Fibroblast of peridontal ligament (primary cell): ENCODE measurements around the gene OR4N2.
"Not testable (repeated sequence)": the region's sequence is repeated elsewhere in the genome, so short reads cannot be mapped to it uniquely, and the experiment has no call there.

Experiments used
- DNase-seq: peaks from one replicate; pipeline ENCODE4 v3.0.0-alpha.2; 2010; ENCODE audit errors: extremely low read depth

Gene OR4N2, protein sequence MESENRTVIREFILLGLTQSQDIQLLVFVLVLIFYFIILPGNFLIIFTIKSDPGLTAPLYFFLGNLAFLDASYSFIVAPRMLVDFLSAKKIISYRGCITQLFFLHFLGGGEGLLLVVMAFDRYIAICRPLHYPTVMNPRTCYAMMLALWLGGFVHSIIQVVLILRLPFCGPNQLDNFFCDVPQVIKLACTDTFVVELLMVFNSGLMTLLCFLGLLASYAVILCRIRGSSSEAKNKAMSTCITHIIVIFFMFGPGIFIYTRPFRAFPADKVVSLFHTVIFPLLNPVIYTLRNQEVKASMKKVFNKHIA

DNA sequence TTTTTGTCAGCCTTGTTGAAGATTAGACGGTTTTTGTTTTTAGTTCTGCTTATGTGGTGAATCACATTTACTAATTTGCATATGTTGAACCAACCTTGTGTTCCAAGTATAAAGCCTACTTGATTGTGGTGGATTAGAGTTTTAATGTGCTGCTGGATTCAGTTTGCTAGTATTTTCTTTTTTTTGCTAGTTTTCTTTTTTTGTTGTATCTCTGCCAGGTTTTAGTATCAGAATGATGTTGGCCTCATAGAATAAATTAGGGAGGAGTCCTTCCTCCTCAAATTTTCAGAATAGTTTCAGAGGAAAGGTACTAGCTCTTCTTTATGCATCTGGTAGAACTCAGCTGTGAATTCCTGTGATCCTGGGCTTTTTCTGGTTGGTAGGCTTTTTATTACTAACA lies at the start of gene OR4N2:
OR4N2 (plus strand) TSS at position 301 of the 400 bp plus-strand sequence. CDS start 23,679 bp downstream, outside the sequence.
- not testable (repeated sequence) for DNase-seq

DNA sequence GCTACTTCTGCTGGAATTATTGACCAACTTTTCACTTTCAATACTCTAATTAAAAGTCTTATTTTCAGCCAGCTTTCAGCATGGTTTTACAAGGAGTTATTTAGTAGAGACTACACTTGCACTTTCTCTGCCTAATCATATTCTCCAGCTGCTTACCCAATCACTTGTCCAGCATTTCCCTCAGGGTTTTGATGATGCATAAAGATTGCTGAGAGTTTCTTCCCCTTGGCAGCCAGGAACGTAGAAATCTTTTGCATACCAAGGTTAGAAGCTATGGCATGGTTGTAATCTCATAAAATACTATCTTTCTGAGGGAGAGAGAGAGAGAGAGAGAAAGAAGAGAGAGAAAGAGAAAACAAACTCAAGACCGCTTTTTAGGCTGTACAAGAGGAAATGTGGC lies 49.4 kb upstream of the OR4N2 start:
- peak; percentile 1 for DNase-seq

DNA sequence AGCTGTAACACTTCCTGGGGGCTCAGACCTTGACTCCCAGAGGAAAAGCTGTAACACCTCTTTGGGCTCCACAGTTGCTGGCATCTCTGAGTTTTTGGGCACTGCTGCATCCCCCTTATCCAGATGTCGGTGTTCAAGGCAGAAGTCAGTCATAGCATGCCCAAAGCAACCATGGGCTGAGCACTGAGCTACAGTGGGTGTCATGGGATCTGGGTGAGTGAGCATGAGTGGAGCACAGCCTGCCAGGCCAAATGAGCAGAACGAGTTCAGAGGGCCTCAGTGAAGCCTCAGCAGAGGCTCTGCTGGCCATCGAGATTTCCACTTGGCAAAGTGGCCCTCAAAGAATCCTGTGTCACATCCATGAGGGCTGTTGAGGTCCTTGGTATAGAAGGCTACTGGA lies 32.1 kb upstream of the OR4N2 start:
- DNase-seq: not testable (repeated sequence)

DNA sequence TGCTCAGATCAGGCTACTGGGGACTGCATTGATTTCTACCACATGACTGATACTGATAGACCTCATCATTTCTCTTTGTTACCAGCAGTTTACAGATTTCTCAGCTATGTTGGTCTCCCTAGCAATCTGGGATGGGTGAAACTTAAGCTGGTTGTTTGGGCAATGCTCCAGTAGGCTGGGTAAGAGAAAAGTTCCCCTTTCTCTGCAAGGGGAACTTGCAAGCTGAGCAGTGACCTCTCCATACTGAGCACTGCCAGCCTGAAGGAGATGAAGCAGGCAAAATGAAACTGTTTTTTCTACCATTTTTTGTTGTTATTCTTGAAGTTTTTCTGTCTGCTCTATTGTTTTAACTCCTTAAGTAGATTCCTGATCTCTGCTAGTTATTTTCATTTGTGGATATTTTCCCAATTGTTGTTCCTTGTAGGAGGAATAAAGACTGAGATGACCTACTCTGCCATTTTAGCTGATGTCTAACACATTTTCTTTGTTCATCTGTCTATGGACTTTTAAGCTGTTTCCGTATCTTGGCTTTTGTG lies 31.6 kb upstream of the OR4N2 start:
- DNase-seq: no peak

DNA sequence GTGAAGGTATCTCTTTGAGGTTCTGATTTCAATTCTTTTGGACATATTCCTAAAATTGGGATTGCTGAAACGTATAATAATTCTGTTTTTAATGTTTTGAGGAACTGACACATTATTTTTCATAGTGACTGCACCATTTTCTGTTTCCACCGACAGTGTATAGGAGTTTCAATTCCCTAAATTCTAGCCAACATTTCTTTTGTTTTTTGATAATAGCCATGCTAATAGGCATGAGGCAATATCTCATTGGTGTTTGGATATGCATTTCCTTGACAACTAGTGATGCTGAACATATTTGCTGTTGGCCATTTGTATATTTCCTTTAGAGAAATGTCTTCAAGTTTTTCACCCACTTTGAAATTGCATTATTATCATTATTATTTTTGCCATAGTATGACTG lies 31.1 kb upstream of the OR4N2 start:
- not testable (repeated sequence) for DNase-seq

DNA sequence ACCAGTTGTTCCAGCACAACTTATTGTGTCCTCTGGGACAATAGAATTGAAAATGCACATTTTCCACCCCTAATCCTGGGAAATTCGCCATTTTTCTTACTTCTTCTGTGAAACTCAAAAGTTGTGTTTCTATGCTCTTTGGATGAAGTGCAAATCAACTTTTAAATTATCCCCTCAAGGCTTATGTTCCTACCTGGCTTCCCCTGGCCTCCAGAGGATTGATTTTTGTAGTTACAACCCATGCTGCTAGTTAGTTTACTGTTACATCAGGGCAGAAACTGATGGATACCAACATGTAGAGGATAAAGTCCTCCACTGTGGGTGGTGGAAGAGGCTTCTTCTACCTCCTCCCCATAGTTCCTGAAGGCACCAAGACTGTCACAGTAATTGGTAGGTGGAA lies 30.4 kb upstream of the OR4N2 start, which contains the start of gene OR4M1:
OR4M1 (plus strand) TSS at position 301 of the 400 bp plus-strand sequence. CDS start 6,819 bp downstream, outside the sequence.
- not testable (repeated sequence) for DNase-seq

DNA sequence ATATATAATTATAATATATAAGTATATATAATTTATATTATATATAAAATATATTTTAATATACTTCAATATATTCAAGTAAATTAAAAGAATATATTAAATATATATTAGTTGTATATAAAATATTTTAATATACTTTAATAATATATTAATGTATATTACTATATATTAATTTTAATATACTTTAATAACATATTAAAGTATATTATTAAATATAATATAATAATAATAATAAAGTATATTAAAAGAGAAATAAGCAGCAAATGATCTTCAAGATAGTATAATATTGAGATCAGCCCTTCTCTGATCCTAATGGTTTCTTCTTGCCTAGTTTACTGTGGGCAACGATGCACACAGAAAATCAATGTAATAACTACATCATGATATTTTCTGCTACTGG lies 28.0 kb upstream of the OR4N2 start:
- DNase-seq: no peak

DNA sequence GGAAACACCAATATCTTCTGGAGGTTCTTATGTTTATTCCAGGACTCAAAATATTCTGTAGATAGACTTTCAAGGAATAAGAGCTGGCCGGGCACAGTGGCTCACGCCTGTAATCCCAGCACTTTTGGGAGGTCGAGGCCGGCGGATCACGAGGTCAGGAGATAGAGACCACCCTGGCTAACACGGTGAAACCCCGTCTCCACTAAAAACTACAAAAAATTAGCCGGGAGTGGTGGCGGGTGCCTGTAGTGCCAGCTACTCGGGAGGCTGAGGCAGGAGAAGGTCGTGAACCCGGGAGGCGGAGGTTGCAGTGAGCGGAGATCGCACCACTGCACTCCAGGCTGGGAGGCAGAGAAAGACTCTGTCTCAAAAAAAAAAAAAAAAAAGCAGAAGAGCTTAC lies 17.7 kb upstream of the OR4N2 start:
- not testable (repeated sequence) for DNase-seq

DNA sequence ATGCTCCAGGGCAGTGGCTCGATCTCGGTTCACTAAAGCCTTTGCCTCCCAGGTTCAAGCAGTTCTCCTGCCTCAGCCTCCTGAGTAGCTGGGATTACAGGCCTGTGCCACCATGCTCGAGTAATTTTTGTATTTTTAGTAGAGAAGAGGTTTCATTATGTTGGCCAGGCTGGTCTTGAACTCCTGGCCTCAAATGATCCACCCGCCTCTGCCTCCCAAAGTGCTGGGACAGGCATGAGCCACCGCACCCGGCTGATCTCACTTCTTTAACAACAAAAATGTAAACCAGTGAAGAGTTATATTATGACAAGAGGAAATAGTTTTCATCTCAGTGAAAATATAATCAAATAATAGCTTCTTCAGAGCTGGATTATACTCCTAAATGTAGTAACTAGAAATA lies 16.3 kb upstream of the OR4N2 start:
- not testable (repeated sequence) for DNase-seq

DNA sequence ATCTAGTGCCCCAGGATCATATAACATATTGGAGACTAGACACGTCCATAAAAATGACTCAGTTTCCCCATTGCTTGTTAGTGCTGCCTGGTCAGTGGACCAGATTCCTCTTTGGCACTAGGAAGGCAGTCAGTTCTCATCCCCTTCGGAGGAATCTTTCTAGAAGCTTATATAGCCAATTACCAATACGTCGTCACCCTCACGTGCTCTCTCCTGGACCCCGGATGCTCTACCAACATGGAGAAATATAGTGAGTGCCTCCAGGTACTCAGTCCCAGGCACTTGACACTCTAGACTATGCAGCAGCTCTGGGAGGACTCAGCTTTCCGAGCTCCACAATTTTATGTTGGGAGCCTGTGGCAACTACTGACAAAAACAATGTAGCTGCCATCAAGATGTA lies 15.4 kb upstream of the OR4N2 start:
- not testable (repeated sequence) for DNase-seq

DNA sequence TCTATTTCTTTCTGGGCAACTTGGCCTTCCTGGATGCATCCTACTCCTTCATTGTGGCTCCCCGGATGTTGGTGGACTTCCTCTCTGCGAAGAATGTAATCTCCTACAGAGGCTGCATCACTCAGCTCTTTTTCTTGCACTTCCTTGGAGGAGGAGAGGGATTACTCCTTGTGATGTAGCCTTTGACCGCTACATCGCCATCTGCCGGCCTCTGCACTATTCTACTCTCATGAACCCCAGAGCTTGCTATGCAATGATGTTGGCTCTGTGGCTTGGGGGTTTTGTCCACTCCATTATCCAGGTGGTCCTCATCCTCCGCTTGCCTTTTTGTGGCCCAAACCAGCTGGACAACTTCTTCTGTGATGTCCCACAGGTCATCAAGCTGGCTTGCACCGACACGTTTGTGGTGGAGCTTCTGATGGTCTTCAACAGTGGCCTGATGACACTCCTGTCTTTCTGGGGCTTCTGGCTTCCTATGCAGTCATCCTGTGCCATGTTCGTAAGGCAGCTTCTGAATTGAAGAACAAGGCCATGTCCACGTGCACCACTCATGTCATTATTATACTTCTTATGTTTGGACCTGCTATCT lies 7.0 kb upstream of the OR4N2 start:
- DNase-seq: not testable (repeated sequence)

DNA sequence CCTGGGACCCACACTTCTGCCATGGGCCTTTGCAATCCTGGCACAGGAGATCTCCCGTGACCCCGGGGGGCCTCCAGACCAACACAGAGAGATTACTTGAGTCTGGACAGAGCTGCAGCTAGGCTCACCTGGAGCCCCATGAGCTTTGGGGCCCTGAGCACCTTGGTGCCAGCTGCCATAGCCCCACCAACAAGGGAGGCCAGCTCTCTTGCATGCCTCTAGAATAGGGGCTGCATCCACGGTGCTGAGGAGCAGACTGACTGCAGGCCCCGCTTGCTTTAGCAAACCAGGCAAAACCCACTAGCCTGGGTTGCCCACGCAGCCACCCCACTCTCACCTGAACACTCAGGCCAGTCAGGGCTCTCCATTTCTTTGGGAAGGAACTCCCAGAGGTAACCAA lies 3.7 kb upstream of the OR4N2 start:
- DNase-seq: no peak

DNA sequence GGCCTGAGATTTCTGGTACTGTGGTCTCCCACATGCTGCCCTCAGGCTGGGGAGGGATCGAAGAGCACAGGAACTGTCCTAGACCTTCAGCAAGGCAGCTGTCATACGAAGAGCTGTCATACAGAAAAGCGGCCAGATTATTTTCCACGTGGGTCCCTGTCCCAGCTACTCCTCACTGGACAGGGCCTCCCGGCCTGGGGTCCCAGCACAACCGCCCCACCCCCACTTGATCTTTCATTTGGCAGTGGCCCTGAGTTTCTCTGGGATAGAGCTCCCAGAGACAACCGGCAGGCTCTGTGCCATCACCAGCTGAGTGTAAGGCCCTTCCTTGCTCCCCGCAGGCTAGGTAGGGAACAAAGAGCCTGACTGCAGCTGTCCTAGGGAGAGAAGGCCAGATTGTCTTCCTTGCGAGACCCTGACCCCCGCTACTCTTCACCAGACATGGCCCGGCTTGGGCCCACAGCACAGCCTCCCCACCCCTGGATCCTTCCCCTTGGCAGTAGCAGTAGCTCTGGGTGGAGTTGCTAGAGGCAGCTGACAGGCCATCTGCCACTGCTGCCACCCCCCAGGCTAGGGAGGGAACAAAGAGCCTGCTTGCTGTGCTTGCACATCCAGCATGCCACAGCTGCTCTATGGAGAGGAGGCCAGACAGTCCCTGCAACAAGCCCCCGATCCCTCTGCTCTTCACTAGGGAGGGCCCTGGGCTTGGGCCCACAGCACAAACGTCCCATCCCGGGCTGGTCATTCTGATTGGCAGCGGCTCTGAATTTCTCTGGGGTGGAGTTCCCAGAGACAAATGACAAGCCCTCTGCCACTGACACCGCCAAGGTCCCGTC lies 3.1 kb upstream of the OR4N2 start:
- DNase-seq: no peak

DNA sequence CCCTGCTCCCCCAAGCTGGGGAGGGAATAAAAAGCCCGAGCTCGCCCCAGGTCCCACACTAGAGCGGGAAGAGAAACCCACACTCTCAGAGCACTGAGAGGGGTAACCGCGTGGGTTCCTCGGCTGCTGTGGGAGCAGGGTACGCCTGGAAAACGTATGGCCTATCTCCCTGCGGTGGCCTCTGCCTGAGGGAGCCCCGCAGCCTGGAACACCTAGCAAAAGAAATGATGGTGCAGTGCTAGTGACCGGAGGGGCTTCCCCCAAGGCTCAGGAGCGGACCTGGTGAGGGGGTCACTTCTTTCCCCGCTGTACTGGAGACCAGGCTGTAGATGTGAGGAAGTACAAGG lies 2.5 kb upstream of the OR4N2 start:
- no peak for DNase-seq

DNA sequence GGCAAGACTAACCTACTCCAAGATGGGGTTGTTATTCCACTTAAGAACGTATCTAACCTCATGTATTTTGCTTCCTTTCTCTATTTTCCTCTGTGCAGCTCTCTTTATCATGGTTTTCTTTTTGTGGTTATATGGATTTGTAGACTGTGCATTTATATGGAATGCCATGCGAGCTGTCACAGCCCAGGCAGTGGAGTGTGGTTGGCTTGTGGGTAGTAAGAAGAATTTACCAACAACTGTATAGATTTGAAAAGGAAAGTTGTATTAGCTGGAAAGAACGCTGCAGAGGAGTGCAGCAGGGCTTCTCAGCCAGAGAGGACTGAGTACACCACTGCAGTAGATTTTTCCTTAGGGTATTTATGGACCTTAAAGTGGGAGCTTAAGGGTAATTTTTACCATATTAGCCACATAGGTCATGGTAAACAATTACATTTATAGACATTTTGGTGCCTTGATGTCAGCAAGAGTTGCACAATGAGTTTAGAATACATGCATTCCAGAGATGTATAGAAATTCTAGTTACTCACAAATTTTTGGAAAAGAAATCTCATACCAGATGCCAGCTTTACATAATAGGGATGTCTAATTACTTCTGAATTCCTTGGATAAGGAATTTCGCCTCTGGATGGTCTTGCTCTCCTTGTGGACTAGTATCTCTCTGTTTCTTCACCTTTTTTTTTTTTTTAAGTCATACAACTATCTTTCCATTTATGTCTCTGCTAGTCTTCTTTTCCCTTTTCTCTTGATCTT lies 9.8 kb downstream of the OR4N2 start:
- DNase-seq: not testable (repeated sequence)

DNA sequence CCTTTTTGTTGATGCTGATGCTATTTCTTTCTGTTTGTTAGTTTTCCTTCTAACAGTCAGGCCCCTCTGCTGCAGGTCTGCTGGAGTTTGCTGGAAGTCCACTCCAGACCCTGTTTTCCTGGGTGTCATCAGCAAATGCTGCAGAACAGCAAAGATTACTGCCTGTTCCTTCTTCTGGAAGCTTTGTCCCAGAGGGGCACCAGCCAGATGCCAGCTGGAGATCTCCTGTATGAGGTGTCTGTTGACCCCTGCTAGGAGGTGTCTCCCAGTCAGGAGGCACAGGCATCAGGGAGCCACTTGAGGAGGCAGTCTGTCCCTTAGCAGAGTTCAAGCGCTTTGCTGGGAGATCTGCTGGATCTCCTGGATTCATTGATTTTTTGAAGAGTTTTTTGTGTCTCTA lies 16.3 kb downstream of the OR4N2 start:
- DNase-seq: not testable (repeated sequence)

DNA sequence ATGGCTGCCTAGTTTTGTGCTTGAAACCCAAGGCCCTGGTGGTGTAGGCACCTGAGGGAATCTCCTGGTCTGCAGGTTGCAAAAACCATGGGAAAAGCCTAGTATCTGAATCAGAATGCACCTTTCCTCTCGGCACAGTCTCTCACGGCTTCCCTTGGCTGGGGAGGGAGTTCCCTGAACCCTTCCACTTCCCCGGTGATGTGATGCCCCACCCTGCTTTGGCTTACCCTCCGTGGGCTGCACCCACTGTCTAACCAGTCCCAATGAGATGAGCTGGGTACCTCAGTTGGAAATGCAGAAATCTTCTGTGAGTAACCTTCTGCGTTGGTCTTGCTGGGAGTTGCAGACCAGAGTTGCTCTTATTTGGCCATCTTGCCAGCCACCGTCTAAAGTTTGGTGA lies 17.4 kb downstream of the OR4N2 start:
- not testable (repeated sequence) for DNase-seq

DNA sequence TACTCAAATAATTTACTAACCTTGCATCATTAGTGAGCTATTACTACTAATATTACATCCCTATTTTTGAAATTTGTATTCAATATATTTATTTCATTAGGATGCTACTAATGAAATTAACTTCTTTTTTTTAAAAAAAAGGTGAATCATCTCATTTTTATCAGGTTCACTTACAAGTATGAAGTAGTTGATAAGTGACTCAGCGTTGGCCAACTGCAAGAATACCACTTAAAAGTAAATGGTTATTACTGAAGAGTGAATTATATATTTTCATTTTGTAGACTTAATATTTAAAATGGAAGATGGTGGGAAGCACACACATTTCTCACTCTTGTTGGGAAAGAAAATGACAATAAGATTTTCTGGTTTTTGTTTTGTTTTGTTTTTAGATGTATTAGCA lies 19.6 kb downstream of the OR4N2 start:
- DNase-seq: no peak

DNA sequence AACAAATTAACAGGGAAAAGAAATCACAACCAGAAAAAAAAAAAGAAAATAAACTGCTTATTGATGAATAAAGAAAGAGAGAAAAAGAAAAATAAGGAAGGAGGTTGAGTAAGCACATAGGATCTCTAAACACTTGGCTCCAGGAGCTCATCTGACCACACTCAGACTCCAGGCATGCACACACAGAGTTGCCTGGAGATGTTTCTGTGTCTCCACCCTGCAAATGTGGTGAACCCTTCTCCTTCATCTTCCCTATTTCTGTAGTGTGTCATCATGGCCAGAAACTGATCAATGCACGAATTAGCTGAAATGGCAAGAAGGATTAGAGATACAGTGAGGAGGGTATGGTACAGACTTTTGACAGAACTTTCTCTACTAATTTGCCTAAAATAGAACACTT lies 20.2 kb downstream of the OR4N2 start:
- DNase-seq: peak; percentile 14

DNA sequence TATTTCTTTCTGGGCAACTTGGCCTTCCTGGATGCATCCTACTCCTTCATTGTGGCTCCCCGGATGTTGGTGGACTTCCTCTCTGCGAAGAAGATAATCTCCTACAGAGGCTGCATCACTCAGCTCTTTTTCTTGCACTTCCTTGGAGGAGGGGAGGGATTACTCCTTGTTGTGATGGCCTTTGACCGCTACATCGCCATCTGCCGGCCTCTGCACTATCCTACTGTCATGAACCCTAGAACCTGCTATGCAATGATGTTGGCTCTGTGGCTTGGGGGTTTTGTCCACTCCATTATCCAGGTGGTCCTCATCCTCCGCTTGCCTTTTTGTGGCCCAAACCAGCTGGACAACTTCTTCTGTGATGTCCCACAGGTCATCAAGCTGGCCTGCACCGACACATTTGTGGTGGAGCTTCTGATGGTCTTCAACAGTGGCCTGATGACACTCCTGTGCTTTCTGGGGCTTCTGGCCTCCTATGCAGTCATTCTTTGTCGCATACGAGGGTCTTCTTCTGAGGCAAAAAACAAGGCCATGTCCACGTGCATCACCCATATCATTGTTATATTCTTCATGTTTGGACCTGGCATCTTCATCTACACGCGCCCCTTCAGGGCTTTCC lies 24.2 kb downstream of the OR4N2 start:
- DNase-seq: not testable (repeated sequence)

DNA sequence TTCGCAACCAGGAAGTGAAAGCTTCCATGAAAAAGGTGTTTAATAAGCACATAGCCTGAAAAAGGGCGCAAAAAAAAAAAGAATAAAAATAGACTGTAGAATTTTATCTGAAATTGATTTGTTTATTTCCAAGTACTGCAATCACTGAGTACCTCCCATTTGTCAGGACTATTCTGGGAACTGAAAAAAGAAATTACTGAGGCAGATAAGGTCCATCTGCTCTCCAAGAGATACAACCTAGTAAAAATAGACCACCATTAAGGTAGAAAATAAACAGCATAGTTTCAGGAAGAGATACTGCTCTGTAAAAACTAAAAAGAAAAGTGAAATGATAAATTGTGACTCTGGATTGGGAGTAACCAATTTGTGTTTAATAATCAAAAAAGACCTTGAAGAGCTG lies 24.7 kb downstream of the OR4N2 start:
- no peak for DNase-seq
